Breast epithelium (tissue), 3 donors: ENCODE data around the gene FBXW2.

Source experiments
- CTCF ChIP-seq, 3 donors: fragments of 450-650 bp; IDR thresholded peaks; one replicate each; pipeline ENCODE4 v1.5.1; 2016 to 2017; ENCODE audit warnings: antibody characterized with exemption in 3 of 3, mild to moderate bottlenecking in 3 of 3, moderate library complexity in 3 of 3
- POLR2A ChIP-seq: fragments of 450-650 bp; IDR thresholded peaks from one replicate; pipeline ENCODE4 v1.6.1; 2016; ENCODE audit warnings: antibody characterized with exemption, mild to moderate bottlenecking, moderate library complexity

- TF ChIP-seq POLR2A (no peak), CTCF (IDR thresholded peaks at IDR 0.05) (no peak)
Observed at GRCh38 chr9:120735415-120736126, 57.6 kb downstream of the FBXW2 start.
